ENCODE measurements around the gene CHRDL1. TPM values are rescaled to one million over a fixed set of nuclear protein-coding genes. Genes with fewer than 3 reads are reported as not detected.

CHRDL1 gene
- total and polyA plus RNA-seq, 4 experiments from 2014 or later = not detected

GRCh38 chrX:110684653-110685052 lies 111.0 kb downstream of the CHRDL1 start:
- H3K4me3 ChIP-seq (ENCODE audit: low read length in 2 of 2) = no peak overlapping the region
- H3K36me3 ChIP-seq (ENCODE audit: insufficient read depth, low read length) = no peaks in the 10 kb centered on the region
- no peaks in the 10 kb centered on the region for H3K36me3 Mint-ChIP-seq
- DNase-seq = no peak
- H3K9me3 Mint-ChIP-seq = no peaks in the 10 kb centered on the region
- H3K4me3 Mint-ChIP-seq = no peak overlapping the region
- H3K4me1 Mint-ChIP-seq = no peaks in the 10 kb centered on the region
- no peaks in the 10 kb centered on the region for H3K4me1 ChIP-seq (ENCODE audit: insufficient read depth, low read length)
- no peak overlapping the region for H3K27ac Mint-ChIP-seq
- H3K27me3 ChIP-seq (ENCODE audit: insufficient read depth, low read length) = no peaks in the 10 kb centered on the region
- ChIA-PET CTCF (ENCODE audit: partially characterized antibody) (no interaction called here), POLR2A (ENCODE audit: partially characterized antibody) (no interaction called here)
- no peak overlapping the region for H3K27ac ChIP-seq (ENCODE audit: low read depth, low read length)
- intact Hi-C loops (cut with micrococcal nuclease) = no loop called here
- H3K9me3 ChIP-seq (ENCODE audit: control insufficient read depth in 1 of 2, low read length in 2 of 2) = no peaks in the 10 kb centered on the region
- H3K27me3 Mint-ChIP-seq = no peaks in the 10 kb centered on the region

DNA sequence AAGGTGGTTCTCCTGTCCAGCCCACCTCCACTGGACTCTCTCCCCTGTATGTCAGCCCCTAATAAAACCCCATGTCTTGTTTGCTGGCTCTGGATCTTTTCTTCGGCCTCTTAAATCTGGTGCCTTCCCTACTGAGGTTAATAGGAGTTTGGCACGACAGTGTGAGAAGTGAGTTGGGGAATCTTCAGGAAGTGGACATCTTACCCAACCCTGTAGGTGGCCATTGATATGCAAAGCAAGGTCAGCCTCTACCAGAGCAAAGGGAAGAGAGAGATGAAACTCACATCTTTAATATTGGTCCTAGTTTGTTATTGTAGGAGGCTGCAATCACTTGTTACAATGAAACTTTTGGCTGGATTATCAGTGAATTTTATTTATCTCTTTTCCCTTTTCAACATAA lies 111.7 kb downstream of the CHRDL1 start:
- POLR2A ChIA-PET (ENCODE audit: partially characterized antibody) = no interaction called here
- Histone ChIP-seq H3K36me3 (ENCODE audit: insufficient read depth, low read length) (no peaks in the 10 kb centered on the region), H3K4me1 (ENCODE audit: insufficient read depth, low read length) (no peaks in the 10 kb centered on the region), H3K4me3 (ENCODE audit: low read length in 2 of 2) (no peak overlapping the region), H3K9me3 (ENCODE audit: control insufficient read depth in 1 of 2, low read length in 2 of 2) (no peaks in the 10 kb centered on the region), H3K27me3 (ENCODE audit: insufficient read depth, low read length) (no peaks in the 10 kb centered on the region), H3K27ac (ENCODE audit: low read depth, low read length) (no peak overlapping the region)
- Mint-ChIP-seq H3K4me3 (no peak overlapping the region), H3K9me3 (no peaks in the 10 kb centered on the region), H3K36me3 (no peaks in the 10 kb centered on the region), H3K27me3 (no peaks in the 10 kb centered on the region), H3K4me1 (no peaks in the 10 kb centered on the region), H3K27ac (no peak overlapping the region)
- no peak for DNase-seq
- CTCF ChIA-PET (ENCODE audit: partially characterized antibody) = no interaction called here
- intact Hi-C loops (cut with micrococcal nuclease) = no loop called here

DNA sequence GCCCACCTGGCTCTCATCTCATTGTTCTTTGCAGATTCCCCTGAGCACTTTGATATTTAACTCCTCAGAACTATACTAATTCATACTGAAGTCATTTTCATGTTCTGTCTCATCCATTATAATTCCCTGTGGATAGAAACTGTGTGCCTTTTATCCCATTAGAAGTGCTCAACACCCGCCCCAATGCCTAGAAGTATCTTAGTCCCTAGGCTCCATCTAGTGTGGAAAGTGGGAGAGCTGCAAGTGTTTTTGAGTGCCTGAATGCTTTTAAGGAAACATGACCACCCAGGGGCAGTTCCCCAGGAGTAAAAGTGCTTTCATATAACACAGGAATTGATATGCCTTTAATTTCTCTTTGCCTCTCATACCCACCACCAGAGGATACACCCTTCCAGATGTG lies 117.0 kb downstream of the CHRDL1 start:
- no peak overlapping the region for H3K4me3 ChIP-seq (ENCODE audit: low read length in 2 of 2)
- no peaks in the 10 kb centered on the region for H3K27me3 ChIP-seq (ENCODE audit: insufficient read depth, low read length)
- ChIA-PET CTCF (ENCODE audit: partially characterized antibody) (no interaction called here), POLR2A (ENCODE audit: partially characterized antibody) (no interaction called here)
- H3K4me1 Mint-ChIP-seq = no peaks in the 10 kb centered on the region
- no peaks in the 10 kb centered on the region for H3K27me3 Mint-ChIP-seq
- no peaks in the 10 kb centered on the region for H3K9me3 ChIP-seq (ENCODE audit: control insufficient read depth in 1 of 2, low read length in 2 of 2)
- H3K36me3 ChIP-seq (ENCODE audit: insufficient read depth, low read length) = no peaks in the 10 kb centered on the region
- no peaks in the 10 kb centered on the region for H3K36me3 Mint-ChIP-seq
- no peak overlapping the region for H3K4me3 Mint-ChIP-seq
- H3K27ac Mint-ChIP-seq = no peak overlapping the region
- no peak overlapping the region for H3K27ac ChIP-seq (ENCODE audit: low read depth, low read length)
- no peak for DNase-seq
- H3K9me3 Mint-ChIP-seq = no peaks in the 10 kb centered on the region
- intact Hi-C loops (cut with micrococcal nuclease) = no loop called here
- no peaks in the 10 kb centered on the region for H3K4me1 ChIP-seq (ENCODE audit: insufficient read depth, low read length)

GRCh38 chrX:110675886-110676285 lies 119.7 kb downstream of the CHRDL1 start:
- intact Hi-C loops (cut with micrococcal nuclease) = no loop called here
- Mint-ChIP-seq H3K27me3 (no peaks in the 10 kb centered on the region), H3K4me3 (no peak overlapping the region), H3K36me3 (no peaks in the 10 kb centered on the region), H3K9me3 (no peaks in the 10 kb centered on the region), H3K27ac (no peak overlapping the region), H3K4me1 (no peaks in the 10 kb centered on the region)
- H3K36me3 ChIP-seq (ENCODE audit: insufficient read depth, low read length) = no peaks in the 10 kb centered on the region
- ChIA-PET POLR2A (ENCODE audit: partially characterized antibody) (no interaction called here), CTCF (ENCODE audit: partially characterized antibody) (no interaction called here)
- DNase-seq = no peak
- no peaks in the 10 kb centered on the region for H3K4me1 ChIP-seq (ENCODE audit: insufficient read depth, low read length)
- no peak overlapping the region for H3K27ac ChIP-seq (ENCODE audit: low read depth, low read length)
- H3K4me3 ChIP-seq (ENCODE audit: low read length in 2 of 2) = no peak overlapping the region
- H3K27me3 ChIP-seq (ENCODE audit: insufficient read depth, low read length) = no peaks in the 10 kb centered on the region
- H3K9me3 ChIP-seq (ENCODE audit: control insufficient read depth in 1 of 2, low read length in 2 of 2) = no peaks in the 10 kb centered on the region

GRCh38 chrX:110671068-110671803 lies 124.4 kb downstream of the CHRDL1 start:
- Mint-ChIP-seq H3K27me3 (peaks cover 2% of the 10 kb centered on the region in 2 donors), H3K4me1 (no peaks in the 10 kb centered on the region), H3K27ac (no peak overlapping the region), H3K4me3 (no peak overlapping the region), H3K36me3 (no peaks in the 10 kb centered on the region), H3K9me3 (no peaks in the 10 kb centered on the region)
- CTCF ChIA-PET (ENCODE audit: partially characterized antibody) = no interaction called here
- Histone ChIP-seq H3K27me3 (ENCODE audit: insufficient read depth, low read length) (no peaks in the 10 kb centered on the region), H3K36me3 (ENCODE audit: insufficient read depth, low read length) (no peaks in the 10 kb centered on the region), H3K4me3 (ENCODE audit: low read length in 2 of 2) (no peak overlapping the region), H3K9me3 (ENCODE audit: control insufficient read depth in 1 of 2, low read length in 2 of 2) (no peaks in the 10 kb centered on the region), H3K4me1 (ENCODE audit: insufficient read depth, low read length) (no peaks in the 10 kb centered on the region), H3K27ac (ENCODE audit: low read depth, low read length) (no peak overlapping the region)
- POLR2A ChIA-PET (ENCODE audit: partially characterized antibody) = no interaction called here
- intact Hi-C loops (cut with micrococcal nuclease) = no loop called here
- no peak for DNase-seq

- Histone ChIP-seq H3K4me3 (ENCODE audit: low read length in 2 of 2) (no peak overlapping the region), H3K9me3 (ENCODE audit: control insufficient read depth in 1 of 2, low read length in 2 of 2) (no peaks in the 10 kb centered on the region), H3K27me3 (ENCODE audit: insufficient read depth, low read length) (no peaks in the 10 kb centered on the region), H3K27ac (ENCODE audit: low read depth, low read length) (no peak overlapping the region), H3K4me1 (ENCODE audit: insufficient read depth, low read length) (no peaks in the 10 kb centered on the region), H3K36me3 (ENCODE audit: insufficient read depth, low read length) (no peaks in the 10 kb centered on the region)
- no peaks in the 10 kb centered on the region for H3K9me3 Mint-ChIP-seq
- ChIA-PET POLR2A (ENCODE audit: partially characterized antibody) (no interaction called here), CTCF (ENCODE audit: partially characterized antibody) (no interaction called here)
- H3K36me3 Mint-ChIP-seq = no peaks in the 10 kb centered on the region
- no peak overlapping the region for H3K27ac Mint-ChIP-seq
- H3K27me3 Mint-ChIP-seq = peaks cover 2% of the 10 kb centered on the region in 2 donors
- H3K4me3 Mint-ChIP-seq = no peak overlapping the region
- intact Hi-C loops (cut with micrococcal nuclease) = no loop called here
- DNase-seq = no peak
- H3K4me1 Mint-ChIP-seq = no peaks in the 10 kb centered on the region
These were observed 126.0 kb downstream of the CHRDL1 start for GRCh38 chrX:110669572-110669971.

GRCh38 chrX:110667706-110668105 lies 127.9 kb downstream of the CHRDL1 start:
- no peaks in the 10 kb centered on the region for H3K36me3 ChIP-seq (ENCODE audit: insufficient read depth, low read length)
- POLR2A ChIA-PET (ENCODE audit: partially characterized antibody) = no interaction called here
- H3K36me3 Mint-ChIP-seq = no peaks in the 10 kb centered on the region
- H3K27me3 Mint-ChIP-seq = peaks cover 2% of the 10 kb centered on the region in 2 donors
- H3K27me3 ChIP-seq (ENCODE audit: insufficient read depth, low read length) = no peaks in the 10 kb centered on the region
- H3K9me3 ChIP-seq (ENCODE audit: control insufficient read depth in 1 of 2, low read length in 2 of 2) = no peaks in the 10 kb centered on the region
- no peak overlapping the region for H3K27ac ChIP-seq (ENCODE audit: low read depth, low read length)
- intact Hi-C loops (cut with micrococcal nuclease) = no loop called here
- H3K4me3 ChIP-seq (ENCODE audit: low read length in 2 of 2) = no peak overlapping the region
- no peaks in the 10 kb centered on the region for H3K4me1 Mint-ChIP-seq
- no peaks in the 10 kb centered on the region for H3K9me3 Mint-ChIP-seq
- H3K4me3 Mint-ChIP-seq = no peak overlapping the region
- CTCF ChIA-PET (ENCODE audit: partially characterized antibody) = no interaction called here
- H3K4me1 ChIP-seq (ENCODE audit: insufficient read depth, low read length) = no peaks in the 10 kb centered on the region
- no peak for DNase-seq
- H3K27ac Mint-ChIP-seq = no peak overlapping the region
